ENCODE results near the gene ECE1. TPM values are rescaled to one million over a fixed set of nuclear protein-coding genes. Genes with fewer than 3 reads are reported as not detected.

Gene ECE1
- total and polyA plus RNA-seq, 12 donors, result 86.1 to 588 (median 222) TPM

- Histone ChIP-seq H3K4me1 (replicated peaks in 1 of 2) (peaks cover 18 to 63% of the 10 kb centered on the region in 2 donors), H3K27ac (peak overlapping the region in 3 of 5 donors; percentile 62 to 83 (median 81)), H3K27me3 (no peaks in the 10 kb centered on the region), H3K9me3 (replicated peaks in 1 of 3) (no peaks in the 10 kb centered on the region), H3K36me3 (replicated peaks in 1 of 2) (no peaks in the 10 kb centered on the region), H3K4me3 (no peak overlapping the region)
- 74 to 84% (median 79%) methylated on average over 8 to 10 of the region's 10 CpGs for WGBS, 4 donors
- DNase-seq, result peak in 1 of 7 donors; percentile 23
- intact Hi-C loops (cut with DNase I), result no loop called here
- TF ChIP-seq CTCF (IDR thresholded peaks at IDR 0.05) (no peak), POLR2A (IDR thresholded peaks at IDR 0.05) (no peak)
Measured at GRCh38 chr1:21301794-21302440, 11.7 kb upstream of the ECE1 start.

GRCh38 chr1:21300774-21301173 is 10.5 kb upstream of the ECE1 start:
- Histone ChIP-seq H3K4me1 (replicated peaks in 1 of 2) (peaks cover 23 to 70% of the 10 kb centered on the region in 2 donors), H3K4me3 (no peak overlapping the region), H3K27ac (peak overlapping the region in 1 of 5 donors; percentile 88), H3K27me3 (no peaks in the 10 kb centered on the region), H3K36me3 (replicated peaks in 1 of 2) (no peaks in the 10 kb centered on the region), H3K9me3 (replicated peaks in 1 of 3) (no peaks in the 10 kb centered on the region)
- no peak for DNase-seq
- TF ChIP-seq CTCF (IDR thresholded peaks at IDR 0.05) (no peak), POLR2A (IDR thresholded peaks at IDR 0.05) (no peak)
- intact Hi-C loops (cut with DNase I), result no loop called here

GRCh38 chr1:21299780-21300395 is 9.6 kb upstream of the ECE1 start:
- H3K27ac ChIP-seq, result peak overlapping the region in 2 of 5 donors; percentile 87 to 88
- no peak for TF ChIP-seq POLR2A (IDR thresholded peaks at IDR 0.05)
- no peak for TF ChIP-seq CTCF (IDR thresholded peaks at IDR 0.05)

DNA sequence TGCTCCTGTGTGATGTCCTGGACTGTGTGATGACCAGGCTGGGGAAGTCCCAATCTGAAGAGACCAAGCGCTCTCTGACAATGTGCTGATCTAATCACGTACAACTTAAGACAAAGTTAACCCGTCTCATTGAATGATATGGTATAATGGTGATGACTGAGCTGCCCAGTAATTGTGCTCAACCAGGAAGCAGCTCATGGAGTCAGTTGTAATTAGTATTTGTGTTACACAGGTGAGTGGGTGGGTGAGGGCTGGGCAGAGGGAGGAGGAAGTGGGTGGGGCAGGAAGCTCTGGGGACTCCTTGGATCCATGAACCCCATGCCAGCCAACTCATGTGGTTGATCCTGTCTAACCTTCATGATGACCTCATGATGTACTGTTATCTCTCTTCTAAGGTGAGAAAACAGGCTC is 8.7 kb upstream of the ECE1 start:
- Histone ChIP-seq H3K4me3 (no peak overlapping the region), H3K27ac (peak overlapping the region in 3 of 5 donors; percentile 63 to 88 (median 87)), H3K4me1 (replicated peaks in 1 of 2) (peaks cover 36 to 72% of the 10 kb centered on the region in 2 donors)

More at GRCh38 chr1:21299780-21300395, 9.6 kb upstream of the ECE1 start:
- H3K9me3 ChIP-seq (replicated peaks in 1 of 3), result no peaks in the 10 kb centered on the region
- peak in 1 of 7 donors; percentile 26 for DNase-seq
- no peak overlapping the region for H3K4me3 ChIP-seq
- intact Hi-C loops (cut with DNase I), result no loop called here
- peaks cover 31 to 70% of the 10 kb centered on the region in 2 donors for H3K4me1 ChIP-seq (replicated peaks in 1 of 2)
- 62 to 86% (median 65%) methylated on average over 3 to 4 of the region's 4 CpGs for WGBS, 4 donors
- no peaks in the 10 kb centered on the region for H3K36me3 ChIP-seq (replicated peaks in 1 of 2)
- no peaks in the 10 kb centered on the region for H3K27me3 ChIP-seq

More for the DNA sequence above, 8.7 kb upstream of the ECE1 start:
- 71 to 87% (median 81%) methylated on average over 3 of the region's 3 CpGs for WGBS, 4 donors
- no peaks in the 10 kb centered on the region for H3K9me3 ChIP-seq (replicated peaks in 1 of 3)
- H3K36me3 ChIP-seq (replicated peaks in 1 of 2), result no peaks in the 10 kb centered on the region
- DNase-seq, result peak in 1 of 7 donors; percentile 23
- TF ChIP-seq CTCF (IDR thresholded peaks at IDR 0.05), result no peak
- TF ChIP-seq POLR2A (IDR thresholded peaks at IDR 0.05), result no peak
- intact Hi-C loops (cut with DNase I), result no loop called here
- H3K27me3 ChIP-seq, result no peaks in the 10 kb centered on the region
